Sigmoid colon (tissue), 4 donors: Measurements from ENCODE around the gene NIP7.

ENCODE experiments used
- CTCF ChIP-seq, 4 experiments: fragments of 450-650 bp in 3 of 4; fragments of 200-600 bp in 1 of 4; IDR thresholded peaks; one replicate each; pipeline ENCODE4 v1.5.1; 2016 to 2019; ENCODE audit warnings: antibody characterized with exemption in 4 of 4, mild to moderate bottlenecking in 3 of 4, moderate library complexity in 2 of 4
- EP300 ChIP-seq, 4 donors: sonication (generic); formaldehyde crosslinking; IDR thresholded peaks; one replicate each; pipeline ENCODE4 v1.6.1; 2017; ENCODE audit warnings: antibody characterized with exemption in 4 of 4
- POLR2A ChIP-seq, 2 donors: fragments of 450-650 bp; IDR thresholded peaks; one replicate each; pipeline ENCODE4 v1.6.1; 2016; ENCODE audit warnings: antibody characterized with exemption in 2 of 2, mild to moderate bottlenecking in 2 of 2, moderate library complexity in 2 of 2
- POLR2AphosphoS5 ChIP-seq, 4 donors: sonication (generic); formaldehyde crosslinking; IDR thresholded peaks; one replicate each; pipeline ENCODE4 v1.6.1; 2017; ENCODE audit warnings: antibody characterized with exemption in 4 of 4

- TF ChIP-seq CTCF (IDR thresholded peaks at IDR 0.05) (no peak), POLR2AphosphoS5 (IDR thresholded peaks at IDR 0.05) (no peak), EP300 (IDR thresholded peaks at IDR 0.05) (no peak), POLR2A (IDR thresholded peaks at IDR 0.05) (no peak)
Observed at GRCh38 chr16:69338557-69339288, 849 bp upstream of the NIP7 start.
